HG03066 (cell line): ENCODE results near the gene ADAM33.

Source experiments
- ATAC-seq: cut with Tn5 transposase; IDR thresholded peaks from one replicate; pipeline ENCODE4 v1.9.1; 2021; ENCODE audit warnings: low read depth; ENCODE audit not compliant: unreplicated experiment

Gene ADAM33

DNA sequence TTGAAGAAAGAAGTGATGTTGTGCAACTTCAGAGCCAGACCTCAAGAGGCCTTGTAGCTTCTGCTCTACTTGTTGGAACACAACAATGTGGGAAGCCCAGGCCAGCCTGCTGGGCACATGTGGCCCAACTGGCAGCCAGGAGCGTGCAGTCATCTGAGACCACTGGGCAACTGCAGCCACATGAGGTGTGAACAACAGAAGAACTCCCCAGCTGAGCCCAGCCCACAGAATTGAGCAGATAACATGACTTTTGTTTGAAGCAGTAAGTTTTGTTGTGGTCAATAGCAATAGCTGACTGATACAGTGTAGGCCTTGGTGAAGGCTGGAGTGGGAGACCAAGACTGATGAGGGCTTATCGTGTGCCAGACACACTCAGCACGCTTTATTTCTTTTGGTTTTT lies 8.6 kb upstream of the ADAM33 start:
- ATAC-seq: no peak

DNA sequence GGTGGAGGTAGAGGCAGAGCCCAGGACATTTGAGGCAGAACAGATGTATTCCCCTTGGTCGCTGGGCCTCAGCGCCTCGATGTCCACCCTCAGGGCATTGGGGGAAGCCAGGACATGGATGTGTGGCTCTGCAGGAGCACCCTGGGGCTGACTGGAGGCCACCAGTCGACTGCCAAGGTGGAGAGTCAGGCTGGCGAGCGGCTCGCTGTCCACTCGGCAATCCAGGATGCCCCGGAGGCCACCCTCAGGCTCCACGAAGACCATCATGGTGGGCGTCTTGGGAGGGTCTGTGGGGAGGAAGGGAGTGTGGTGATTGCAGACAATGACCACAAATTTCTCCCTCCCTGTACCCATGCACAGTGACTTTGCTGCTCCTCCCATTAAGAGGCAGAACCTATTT lies 8.2 kb upstream of the ADAM33 start:
- ATAC-seq: no peak

DNA sequence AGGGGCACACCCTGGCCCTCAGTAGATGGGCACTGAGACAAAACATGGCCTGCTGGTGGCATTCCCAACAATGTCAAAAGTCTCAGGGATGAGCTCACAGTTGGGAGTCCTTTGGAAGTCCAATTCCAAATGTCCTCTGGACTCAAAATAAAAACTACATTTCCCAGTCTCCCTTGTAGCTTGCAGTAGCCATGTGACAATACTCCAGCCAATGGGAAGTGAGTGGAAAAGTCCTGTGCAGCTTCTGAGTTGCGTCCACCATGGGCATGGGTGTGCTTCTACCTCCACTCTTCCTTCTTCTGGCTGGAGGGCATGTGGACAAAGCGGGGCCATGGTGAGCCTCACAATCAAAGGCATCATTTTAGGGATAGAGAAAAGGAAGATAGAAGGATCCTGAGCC lies 5.8 kb upstream of the ADAM33 start:
- ATAC-seq: no peak

DNA sequence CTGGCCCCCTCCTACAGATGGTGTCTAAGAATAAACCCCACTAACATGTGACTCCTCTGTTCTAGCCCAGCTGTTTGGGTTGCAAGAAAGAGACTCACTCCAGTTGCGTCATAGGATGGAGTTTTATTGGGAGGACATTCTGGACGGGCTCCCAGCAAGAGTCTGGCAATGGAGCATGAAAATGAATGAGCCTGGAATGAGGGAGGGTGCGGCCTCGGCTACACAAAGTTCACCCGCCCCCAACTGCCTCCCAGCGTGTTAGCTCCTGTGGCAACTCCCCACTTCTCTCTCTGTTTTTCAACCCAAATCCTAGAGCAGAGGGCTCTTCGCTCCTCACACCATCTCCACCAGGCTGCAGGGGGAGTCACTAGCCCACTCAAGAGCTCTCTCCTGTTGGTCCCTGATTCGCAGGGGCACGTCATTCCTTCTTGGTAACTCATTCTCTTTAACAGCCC lies 5.1 kb upstream of the ADAM33 start:
- no peak for ATAC-seq

DNA sequence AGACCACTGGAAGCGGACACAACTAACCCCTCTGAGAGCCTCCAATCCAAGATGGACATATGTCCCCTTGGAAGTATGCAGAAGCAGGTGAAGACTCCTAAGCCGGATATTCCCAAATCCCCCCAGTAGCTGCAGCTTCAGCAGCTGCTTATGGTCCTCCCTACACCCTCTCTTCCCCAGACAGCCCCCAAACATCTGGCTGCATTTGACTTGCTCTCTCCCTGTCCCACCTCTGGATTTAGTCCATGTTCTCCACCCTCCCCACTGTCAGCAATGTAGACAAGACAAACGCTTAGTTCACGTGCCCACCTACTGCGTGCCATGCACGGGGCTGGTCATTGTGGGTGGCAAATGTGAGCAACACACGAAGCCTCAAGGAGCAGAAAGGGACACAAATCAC lies 4.6 kb upstream of the ADAM33 start:
- ATAC-seq: no peak

DNA sequence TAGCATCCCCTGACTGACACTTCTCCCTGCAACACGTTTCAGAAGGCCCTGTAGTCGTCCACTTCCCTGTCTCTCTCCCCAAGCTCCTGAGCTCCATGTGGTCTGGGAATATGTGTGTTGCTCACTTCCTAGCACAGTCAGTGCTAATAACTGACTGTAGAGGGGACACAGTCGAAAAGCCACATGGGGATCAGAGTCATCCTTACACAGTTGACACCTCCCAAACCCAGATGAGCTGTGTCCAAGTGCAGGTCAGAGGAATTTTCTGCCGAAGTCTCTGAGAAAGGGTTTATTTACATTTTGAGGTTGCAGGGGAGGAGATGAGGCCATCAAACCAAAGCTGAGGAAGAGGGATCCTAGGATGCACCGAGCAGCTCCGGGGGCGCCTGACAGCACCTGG lies 3.5 kb upstream of the ADAM33 start:
- no peak for ATAC-seq

DNA sequence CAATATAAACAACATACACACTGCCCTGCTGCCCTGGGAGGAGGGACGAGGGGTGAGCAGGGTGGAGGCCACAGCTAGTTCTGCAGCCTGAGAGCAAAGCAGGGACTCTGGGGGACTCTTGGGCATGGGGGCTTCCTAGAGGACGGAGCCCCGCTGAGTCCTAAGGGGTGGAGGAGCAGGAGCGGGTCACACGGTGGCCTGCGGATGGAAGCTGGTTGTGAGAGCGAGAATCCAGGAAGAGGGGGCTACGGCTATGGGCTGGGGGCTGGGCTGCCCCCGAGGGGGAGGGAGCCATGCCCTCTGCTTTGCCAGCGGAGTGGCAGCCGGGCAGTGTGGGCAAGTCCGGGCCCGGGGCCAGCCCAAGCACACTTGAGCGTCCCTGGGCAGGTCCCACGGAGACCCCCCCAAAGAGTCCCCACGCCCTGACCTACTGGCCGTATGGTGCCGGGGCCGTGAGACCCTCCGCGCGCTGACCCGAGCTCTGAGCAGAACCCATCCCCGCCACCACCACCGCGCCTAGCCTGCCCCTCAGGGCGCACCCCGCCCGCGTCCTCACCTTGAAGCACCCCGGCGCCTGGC lies 369 bp downstream of the ADAM33 start:
- ATAC-seq: no peak

DNA sequence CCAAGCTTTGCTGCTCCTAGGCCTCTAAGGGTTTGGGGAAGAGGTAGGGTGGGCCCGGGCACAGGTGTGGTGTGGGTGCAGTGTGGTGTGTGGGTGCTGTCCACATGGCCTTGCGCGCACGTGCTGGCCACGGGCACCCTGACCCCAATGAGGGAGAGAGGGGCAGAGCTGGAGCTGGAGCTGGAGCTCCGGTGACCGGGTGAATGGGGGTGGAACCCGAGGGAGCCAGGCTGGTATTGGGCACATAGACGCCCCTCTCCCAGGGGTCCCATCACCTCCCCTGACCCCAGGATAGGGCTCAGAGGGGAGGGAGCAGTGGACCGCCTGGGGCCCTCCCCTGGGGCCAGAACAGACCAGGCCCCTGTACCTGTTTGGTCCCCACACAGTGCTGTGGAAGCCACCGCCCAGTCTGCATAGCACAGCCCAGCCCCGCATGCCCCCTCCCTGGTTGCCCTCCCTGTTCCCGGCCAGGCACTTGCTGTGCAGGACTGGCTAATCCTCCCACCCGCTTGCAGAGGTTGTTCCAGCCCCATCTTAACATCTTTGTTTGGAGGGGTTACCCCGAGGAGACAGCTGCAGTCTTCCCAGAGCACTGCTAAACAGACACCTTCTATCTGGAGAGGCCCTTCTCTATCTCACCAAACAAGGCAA lies 984 bp downstream of the ADAM33 start:
- ATAC-seq: no peak

DNA sequence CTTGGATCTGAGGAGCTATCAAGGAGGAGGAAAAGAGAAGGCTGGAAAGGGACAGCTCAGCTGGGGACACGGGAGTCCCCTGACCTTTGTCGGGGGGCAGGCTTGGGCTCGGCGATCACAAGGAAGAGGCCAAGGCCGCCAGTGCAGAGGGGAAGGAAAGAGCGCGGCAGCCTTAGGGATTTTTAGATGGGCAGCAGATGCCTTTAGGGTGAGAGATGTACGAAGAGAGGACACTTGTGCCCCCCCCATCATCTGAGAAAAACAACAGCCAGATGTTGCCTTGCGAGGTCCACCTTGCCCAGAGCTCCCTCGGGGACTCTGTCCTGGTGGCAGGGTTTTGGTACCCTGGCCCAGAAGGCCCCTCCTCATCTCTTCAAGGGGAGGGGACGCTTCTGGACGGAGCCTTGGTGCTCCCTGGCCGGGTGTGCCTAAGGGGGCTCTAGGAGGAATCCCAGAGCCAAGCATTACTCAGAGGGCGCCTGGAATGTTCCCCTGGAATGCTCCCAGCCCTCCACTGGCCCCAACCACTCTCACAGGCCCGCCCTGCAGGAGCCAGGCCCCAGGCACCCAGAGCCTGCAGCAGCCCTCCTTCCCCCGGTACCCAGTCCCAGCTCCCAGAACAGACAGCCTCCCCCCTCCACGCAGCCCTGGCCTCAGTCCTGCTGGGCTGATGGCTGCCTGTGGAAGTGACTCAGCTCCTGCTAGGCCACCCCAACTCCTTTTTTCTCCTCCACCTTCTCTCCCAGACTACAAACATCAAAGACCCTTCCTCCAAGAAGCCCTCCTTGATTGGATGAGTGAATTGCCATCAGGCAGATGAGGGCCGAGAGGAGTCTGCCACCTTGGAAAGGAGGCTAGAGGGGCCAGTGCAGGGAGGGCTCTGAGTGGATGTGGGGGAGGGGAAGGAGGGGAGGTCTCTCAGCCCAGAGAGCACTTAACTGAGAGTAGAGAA lies 1.8 kb downstream of the ADAM33 start:
- ATAC-seq: no peak

DNA sequence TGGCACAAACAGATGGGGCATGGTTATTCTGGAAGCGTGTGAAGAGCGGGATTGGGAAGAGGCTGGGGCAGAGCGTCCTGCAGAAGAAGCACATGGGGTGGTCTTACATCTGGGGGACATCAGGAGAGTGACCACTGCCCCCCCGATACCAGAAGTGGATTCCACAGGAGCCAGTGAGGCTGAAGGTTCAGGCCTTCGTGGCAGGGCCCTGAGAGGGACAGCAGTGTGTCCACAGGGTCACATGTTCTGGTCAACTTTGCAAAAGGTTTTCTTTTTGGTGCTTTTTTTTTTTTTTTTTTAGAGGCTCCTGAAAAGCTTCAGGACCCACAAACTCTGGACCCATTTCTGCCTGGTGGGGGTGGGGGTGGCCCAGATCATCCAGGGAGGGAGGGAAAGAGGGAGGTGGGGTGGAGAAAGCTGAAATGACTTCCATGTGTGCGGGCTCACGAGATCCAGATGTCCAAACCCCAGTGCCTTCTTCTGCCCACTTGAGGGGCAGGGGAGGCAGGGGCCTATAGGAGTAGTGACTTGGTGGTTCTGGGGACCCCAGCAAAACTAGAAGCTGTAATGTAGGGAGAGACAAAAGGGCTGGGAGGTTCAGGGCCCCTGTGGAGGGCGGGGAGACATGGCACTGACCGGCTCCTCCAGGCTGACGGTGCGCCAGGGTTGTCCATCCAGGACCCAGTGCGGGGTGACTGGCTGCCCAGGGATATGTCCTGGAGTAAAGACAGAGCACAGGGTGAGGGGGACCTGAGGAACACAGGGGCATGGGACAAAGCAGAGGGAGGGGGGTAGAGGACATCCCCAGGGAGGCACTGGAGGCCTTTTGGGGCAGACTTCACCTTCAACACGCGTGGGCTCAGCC lies 2.7 kb downstream of the ADAM33 start:
- ATAC-seq: no peak

DNA sequence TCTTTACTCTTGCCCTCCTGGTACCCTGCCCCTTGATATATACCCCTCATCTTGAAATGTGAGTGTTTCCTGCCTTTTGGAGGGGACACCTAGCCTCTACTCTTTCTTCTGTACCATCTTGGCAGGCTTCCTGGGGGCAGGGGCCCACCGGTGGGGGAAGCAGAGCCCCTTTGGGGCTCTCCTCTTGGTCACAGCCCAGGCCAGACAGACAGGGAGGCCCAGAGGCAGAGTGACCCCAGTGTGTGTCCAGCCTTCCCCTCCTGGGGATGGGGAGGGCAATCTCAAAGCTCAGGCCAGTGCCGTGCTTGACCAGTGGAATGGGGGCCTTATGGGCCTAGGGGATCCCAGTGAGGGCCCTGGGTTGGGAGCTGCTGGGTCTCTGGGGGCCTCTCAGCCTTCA lies 3.6 kb downstream of the ADAM33 start:
- no peak for ATAC-seq

DNA sequence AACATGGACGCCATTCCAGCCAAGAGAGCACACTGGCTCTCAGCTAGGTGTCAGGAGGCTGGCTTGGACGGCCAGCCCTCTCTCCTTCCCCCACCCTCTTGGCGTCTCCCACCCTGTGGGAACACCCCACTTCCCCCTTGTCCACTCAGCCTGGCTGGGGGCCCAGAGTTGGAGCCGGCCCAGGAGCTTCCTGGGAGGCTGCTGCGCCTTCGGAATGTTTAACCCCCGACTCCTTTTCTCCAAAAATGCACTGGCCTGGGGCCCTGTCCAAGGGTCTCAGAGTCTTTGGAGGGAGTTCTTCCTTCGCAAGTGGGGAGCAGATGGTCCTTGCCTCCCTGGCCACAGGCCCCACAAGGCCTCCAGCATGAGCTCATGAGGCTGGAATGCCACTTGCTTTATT lies 4.1 kb downstream of the ADAM33 start:
- ATAC-seq: no peak

DNA sequence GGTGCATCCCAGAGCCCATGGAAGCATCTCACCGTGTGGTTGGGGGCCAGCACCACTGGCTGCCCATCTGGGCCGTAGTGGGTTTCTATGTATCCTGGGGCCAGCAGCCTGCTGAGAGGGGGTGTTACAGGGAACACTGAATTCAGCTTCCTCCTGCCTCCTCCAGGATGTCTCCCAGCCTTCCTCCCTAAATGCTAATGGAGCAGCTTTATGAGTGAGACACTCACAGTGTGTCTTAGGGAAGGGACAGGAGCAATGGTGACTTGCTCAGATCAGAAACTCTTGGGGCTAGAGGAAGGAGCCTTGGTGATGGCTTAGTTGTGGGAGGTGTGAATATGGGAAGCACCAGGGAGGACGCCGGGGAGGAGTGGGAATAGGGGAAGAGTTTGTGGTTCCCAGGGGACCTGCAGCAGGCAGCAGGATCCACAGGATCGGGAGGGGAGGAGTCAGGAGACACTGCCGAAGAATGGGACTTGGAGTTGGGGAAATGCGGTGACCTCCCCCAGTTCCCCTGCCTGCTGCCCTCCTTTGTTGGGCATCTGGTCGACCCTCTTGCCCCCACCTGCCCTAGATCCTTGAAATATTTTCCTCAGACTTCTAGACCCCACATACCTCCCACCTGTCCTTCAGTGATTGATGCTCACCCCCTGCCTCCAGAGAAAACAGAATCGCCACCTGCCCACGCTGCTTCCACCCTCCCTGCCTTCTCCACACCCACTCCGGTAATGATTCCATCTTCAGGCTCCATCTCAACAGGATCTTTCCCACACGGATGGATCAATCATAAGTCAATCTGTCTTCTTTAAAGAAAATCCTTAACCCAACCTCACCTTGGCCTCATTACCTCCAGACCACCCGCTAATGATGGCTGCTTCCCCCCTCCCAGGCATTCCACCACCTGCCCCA lies 6.6 kb downstream of the ADAM33 start:
- ATAC-seq: no peak

DNA sequence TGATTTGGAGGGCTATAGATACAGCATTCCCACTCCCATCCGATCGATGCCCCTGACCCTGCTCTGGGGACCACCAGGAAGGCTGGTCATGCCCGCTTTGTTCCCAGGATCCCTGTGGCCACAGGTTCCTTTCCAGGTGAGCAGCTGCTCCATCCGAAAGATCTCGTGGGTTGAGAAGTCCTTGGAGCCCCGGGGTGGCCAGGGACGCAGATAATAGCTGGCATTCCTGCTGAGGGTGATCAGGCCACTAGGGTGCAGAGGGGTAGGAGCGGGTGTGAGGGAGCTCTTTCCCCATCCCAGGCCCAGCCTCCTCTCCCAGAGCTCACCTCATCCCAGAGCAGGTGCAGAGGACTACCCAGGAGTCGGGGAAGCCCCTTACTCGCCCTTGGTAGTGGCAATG lies 7.4 kb downstream of the ADAM33 start:
- no peak for ATAC-seq

DNA sequence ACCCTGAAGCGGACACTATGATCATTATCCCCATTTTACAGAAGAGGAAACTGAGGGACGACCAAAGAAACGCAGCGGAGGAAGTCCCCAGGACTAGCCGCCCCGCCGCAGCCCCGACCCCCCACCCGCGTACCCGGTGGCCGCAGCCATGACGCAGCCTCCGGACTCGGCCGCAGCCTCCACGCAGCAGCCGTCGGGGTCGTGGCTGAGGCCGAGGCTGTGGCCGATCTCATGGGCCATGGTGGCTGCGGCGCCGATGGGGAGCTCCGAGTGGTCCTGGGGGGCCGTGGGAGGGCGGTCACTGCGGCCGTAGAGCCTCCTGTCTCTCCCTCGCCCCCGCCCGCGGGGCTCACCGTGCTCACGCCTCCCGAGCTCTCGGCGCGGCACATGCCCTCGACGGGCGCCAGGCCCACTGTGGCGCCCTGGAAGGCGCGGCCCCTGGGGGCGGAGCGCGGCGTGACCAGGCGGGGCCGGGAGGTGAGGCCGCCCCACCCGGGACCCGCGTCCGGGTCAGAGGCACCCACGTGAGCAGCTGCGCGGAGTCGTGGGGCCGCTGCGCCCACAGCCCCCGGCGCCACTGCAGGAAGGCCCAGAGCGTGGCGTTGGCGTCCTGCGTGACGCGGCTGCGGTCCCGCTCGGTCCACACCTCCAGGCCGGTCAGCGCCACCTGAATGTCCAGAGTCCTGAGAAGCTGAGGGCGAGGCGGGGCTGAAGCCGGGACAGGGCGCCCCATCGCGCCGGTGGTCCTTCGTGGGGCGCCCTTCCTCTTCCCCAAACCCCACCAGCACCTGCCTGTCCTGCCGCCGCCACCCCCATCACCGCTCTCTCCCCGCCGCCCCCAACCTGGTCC lies 8.4 kb downstream of the ADAM33 start:
- no peak for ATAC-seq

DNA sequence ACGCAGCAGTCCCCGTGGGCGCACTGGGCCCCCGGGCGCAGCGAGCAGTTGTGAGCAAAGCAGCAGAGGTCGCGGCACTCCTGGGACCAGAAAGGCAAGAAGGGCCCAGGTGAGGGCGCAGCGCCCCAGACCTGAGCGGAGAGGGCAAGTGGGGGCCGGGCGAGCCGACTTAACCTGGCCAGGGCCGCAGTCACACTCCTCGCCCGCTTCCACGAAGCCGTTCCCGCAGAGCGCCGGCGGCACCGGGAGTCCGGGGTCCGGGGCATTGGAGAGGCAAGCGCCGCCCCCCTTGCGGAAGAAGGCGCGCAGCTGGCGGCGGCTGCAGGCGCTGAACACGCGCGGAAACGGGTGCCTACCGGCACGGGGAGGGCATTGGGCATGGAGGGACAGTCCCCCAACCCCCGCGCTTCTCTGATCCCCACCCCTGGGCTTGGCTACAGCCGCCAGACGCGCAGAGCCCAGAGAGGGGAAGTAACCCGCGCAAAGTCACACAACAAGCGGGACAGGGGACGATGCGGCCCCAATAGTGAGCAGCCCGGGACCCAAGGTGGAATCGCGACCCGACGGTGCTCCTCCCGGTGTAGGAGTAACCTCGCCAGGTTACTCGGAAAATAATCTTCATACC lies 9.2 kb downstream of the ADAM33 start:
- ATAC-seq: no peak

DNA sequence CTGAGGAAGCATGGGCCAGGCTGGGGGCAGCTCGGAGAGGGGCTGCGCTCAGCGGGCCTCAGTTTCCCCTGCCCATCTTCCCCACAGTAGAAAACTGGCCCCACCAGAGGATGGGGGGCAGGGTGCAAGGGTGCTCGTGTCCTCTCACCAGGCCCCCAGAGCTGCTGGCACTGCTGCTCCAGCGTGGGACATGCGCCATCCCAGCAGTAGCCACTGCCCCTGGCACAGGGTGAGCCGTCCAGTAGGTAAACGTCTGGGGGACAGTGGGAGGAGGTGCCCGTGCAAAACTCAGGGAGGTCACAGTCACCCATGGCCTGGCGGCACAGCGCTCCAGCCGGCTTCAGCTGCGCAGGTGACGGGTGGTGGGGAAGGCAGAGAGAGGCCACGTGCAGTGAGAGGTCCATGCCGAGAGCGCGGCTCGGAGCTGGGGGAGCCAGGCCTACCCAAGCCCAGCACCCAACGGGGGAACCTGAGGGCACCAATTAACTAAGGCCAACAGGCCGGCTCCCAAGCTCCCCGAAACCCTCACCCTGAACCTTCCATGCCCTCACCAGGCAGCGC lies 9.7 kb downstream of the ADAM33 start:
- no peak for ATAC-seq

DNA sequence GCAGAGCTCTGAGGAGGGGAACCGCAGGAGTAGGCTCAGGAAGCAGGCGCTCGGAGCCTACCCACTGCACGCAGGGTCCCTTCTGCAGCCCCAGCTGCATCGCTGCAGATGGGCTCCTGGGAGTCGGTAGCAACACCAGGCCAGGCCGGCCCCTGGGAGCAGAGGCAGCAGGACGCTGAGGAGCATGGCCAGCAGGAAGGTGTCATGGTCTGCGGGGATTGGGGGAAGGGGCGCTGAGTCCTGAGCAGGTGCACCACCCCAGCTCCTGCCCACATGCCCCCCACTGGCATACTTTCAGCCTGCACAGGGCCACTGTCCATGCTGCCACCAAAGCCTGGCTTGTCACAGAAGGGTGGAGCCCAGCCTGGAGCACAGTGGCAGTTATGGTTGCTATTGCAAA lies 10.9 kb downstream of the ADAM33 start:
- ATAC-seq: no peak
